Measurements from ENCODE around the gene FBXW4. TPM values are rescaled to one million over a fixed set of nuclear protein-coding genes. Genes with fewer than 3 reads are reported as not detected.

The FBXW4 gene
- total and polyA plus RNA-seq, 2 of the 8 experiments (the other 6 are each of a cell fraction or from before 2014, with no cell fraction given) = 29.0 to 32.8 TPM

GRCh38 chr10:101744267-101744666 lies 49.3 kb upstream of the FBXW4 start (continued):
- no peak for TF ChIP-seq CHD7 (IDR thresholded peaks at IDR 0.05; ENCODE audit: insufficient replicate concordance, low read length)
- no peak for TF ChIP-seq CBX5 (IDR thresholded peaks at IDR 0.05; ENCODE audit: low read depth, low read length)
- TF ChIP-seq SP4 (IDR thresholded peaks at IDR 0.05; ENCODE audit: low read length) = no peak

All from H1 (cell line).